NCI-H2196 (cell line): ENCODE measurements around the gene TNRC6B.
"Not testable (repeated sequence)": the region's sequence is repeated elsewhere in the genome, so short reads cannot be mapped to it uniquely, and the experiment has no call there.

Experiments
- DNase-seq: peaks from one replicate; lab custom pipeline; 2025; ENCODE audit not compliant: unreplicated experiment; lab: John Stamatoyannopoulos, UW

Gene TNRC6B

GRCh38 chr22:40212121-40212520, 34.4 kb downstream of the TNRC6B start:
- DNase-seq = no peak

GRCh38 chr22:40213478-40213877, 35.8 kb downstream of the TNRC6B start:
- no peak for DNase-seq

GRCh38 chr22:40215266-40215665, 37.5 kb downstream of the TNRC6B start:
- no peak for DNase-seq

DNA sequence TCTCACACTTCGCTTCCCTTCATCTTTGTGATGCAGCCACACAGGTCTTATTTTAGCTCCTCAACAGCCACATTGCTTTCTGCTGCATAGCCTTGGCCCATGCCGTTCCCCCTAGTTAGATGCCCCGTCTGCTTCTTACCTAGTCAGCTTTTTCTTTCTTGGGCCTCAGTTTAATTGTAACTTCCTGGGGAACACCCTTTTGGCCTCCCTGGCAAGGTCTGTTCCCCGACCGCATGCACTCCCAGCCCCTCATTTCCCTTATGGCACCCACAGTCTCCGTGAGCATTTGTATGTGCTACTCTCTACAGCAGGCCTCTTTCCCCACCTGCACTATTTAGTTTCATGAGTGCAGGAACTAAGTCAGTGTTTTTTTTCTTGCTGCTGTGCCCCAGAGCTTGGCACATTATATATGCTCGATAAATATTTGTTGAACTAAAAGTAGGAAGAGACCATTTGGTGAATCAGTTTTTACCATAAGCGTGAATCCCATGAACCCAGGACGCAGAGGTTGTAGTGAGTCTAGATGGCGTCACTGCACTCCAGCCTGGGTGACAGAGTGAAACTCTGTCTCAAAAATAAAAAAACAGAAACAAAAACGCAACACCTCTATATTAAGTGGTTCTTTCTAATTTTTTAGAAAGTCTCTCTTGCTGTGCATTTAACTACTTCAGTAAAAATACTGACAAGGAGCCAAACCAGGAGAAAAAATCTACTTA, 38.5 kb downstream of the TNRC6B start:
- no peak for DNase-seq

DNA sequence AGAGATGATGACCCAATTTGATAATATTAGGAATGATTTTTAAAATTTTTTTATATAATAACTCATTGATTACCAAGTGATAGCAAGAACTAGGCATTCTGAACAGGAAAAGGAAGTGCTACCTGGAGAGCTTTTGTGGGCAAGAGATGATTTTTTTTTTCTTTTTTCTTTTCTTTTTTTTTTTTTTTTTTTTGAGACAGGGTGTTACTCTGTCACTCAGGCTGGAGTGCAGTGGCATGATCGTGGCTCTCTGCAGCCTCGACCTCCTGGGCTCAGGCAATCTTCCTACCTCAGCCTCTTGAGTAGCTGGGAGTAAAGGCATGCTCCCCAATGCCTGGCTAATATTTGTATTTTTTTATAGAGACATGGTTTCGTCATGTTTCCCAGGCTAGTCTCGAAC, 40.4 kb downstream of the TNRC6B start:
- no peak for DNase-seq

- no peak for DNase-seq
Measured at GRCh38 chr22:40218723-40219294, 41.1 kb downstream of the TNRC6B start.

DNA sequence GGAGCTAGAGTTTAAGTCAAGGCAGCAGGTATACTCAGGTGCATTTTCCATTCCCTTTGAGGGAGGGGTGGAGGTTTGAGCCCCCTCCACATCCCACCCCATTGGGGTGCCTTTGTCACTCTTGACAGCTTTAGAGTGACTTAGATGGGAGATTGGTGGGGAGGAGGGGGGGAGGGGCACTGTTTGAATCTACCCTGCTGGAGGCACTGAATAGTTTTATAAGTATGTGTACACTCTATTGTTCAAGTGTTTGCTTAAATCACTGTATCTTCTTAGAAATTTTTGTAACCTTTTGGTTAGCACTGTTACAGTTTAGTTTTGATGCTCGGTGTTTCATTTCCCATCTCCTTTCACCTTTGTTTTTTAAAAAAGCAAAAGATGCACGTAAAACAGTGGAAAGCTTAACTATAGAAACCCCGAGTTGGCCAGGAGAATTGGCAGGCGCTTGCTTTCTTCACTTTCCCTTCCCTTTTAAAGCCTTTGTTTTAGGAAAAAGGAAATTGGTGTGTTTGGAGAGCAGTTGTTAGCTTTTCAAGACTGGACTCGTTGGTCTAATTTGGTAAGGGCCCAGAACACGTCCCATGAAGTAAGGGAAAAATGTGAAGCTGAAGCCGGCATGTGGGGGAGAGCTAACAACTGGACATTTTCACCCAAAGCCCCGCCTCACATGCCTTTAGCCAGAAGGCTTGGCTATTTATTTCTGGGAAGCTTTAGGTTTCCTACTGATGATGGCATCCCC, 42.8 kb downstream of the TNRC6B start:
- DNase-seq = no peak

DNA sequence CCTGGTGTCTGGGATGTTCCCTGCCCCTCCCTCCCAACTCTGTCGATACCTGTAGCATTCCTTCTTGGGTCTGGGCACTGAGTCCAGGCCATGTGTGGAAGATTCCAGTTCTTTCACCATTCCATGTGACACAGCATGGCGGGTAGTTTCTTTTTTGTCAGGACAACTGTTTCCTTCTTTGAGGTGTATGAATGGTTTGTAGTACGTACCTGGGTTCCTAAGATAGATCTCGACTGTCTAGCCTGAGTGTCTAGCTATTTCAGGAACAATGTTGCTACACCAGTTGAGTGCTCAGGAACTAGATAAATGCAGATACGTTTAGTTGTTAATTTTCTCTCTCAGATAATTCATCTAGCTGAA, 43.3 kb downstream of the TNRC6B start:
- DNase-seq = no peak

- not testable (repeated sequence) for DNase-seq
Measured at GRCh38 chr22:40222979-40223378, 45.3 kb downstream of the TNRC6B start.

- DNase-seq = no peak
Measured at GRCh38 chr22:40224702-40225101, 47.0 kb downstream of the TNRC6B start.

GRCh38 chr22:40226620-40227019, 48.9 kb downstream of the TNRC6B start:
- no peak for DNase-seq

GRCh38 chr22:40231618-40232313, 54.0 kb downstream of the TNRC6B start:
- no peak for DNase-seq

DNA sequence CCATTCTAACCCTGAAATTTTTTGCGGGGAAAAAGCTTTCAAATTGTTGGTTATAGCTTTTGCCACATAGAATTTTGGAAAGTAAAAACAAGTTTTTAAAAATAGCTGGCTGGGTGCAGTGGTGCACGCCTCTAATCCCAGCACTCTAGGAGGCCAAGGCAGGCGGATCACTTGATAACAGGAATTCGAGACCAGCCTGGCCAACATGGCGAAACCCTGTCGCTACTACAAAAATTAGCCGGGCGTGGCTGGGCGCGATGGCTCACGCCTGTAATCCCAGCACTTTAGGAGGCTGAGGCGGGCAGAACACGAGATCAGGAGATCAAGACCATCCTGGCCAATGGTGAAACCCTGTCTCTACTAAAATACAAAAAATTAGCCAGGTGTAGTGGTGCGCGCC, 54.9 kb downstream of the TNRC6B start:
- DNase-seq = no peak

DNA sequence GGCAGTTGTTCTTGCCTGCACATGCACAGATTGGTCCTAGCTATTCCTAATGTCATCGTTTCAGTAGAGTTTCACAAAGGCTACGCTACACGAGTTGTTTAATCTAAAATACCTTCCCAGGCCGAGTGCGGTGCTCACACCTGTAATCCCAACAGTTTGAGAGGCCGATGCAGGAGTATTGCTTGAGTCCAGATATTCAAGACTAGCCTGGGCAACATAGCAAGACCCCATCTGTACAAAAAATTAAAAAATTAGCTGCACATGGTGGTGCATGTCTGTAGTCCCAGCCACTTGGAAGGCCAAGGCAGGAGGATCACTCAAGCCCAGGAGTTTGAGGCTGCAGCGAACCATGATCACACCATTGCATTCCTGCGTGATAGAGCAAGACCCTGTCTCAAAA, 56.2 kb downstream of the TNRC6B start:
- DNase-seq = no peak

DNA sequence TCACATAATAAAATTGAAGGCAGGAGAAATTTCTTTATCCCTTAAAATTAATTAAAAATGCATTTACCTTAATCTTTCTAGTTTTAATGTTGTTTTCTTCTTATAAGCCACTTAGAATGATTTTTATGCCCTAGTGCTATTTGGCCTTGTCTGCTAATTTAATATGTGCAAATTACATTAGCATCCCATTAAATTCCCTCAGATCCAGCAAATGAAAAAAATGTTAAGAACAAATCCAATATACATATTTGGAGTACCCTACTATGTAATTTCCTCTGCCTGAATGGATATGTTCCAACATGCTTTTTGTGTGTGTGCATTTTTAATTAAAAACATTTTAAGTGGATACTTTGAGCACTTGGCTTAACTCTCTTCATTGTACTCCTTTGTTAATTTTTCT, 56.9 kb downstream of the TNRC6B start:
- DNase-seq = no peak

GRCh38 chr22:40235308-40235707, 57.6 kb downstream of the TNRC6B start:
- DNase-seq = no peak

- no peak for DNase-seq
Measured at GRCh38 chr22:40236131-40236665, 58.5 kb downstream of the TNRC6B start.

GRCh38 chr22:40237241-40237640, 59.5 kb downstream of the TNRC6B start:
- no peak for DNase-seq

GRCh38 chr22:40237788-40238424, 60.2 kb downstream of the TNRC6B start:
- DNase-seq = no peak

DNA sequence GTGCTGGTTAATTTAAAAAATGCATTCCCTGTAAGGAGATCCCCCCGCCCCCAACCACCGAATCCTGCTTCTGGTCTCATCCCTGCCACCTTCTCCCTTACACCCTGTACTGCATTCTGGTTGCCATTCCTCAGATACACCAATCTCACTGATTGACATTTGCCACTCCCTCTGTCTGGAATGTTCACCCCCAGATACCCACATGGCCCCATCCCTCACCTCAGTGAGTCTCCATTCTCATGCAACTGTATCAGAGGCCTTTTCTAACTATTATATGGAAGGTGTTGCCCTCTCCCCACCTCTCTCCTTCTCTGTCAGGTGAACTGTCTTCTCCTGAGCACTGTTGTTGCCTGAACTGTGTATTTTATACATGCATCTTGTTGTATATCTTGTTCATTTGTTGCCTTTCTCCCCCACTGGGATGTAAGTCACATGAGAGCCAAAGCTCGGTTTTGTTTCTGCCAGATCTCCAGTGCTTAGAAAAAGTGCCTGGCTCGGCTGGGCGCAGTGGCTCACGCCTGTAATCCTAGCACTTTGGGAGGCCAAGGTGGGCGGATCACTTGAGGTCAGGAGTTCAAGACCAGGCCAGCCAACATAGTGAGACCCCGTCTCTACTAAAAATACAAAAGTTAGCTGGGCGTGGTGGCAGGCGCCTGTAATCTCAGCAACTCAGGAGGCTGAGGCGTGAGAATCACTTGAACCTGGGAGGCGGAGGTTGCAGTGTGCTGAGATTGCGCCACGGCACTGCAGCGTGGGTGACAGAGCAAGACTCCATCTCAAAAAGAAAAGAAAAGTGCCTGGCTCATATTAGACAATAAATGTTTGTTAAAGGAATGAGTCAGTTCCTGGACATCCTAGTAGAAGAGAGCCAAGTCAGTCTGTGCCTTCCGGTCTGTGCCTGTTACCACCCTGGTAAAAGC, 61.0 kb downstream of the TNRC6B start:
- DNase-seq = no peak
